PC-9 (cell line): ENCODE data around the gene SLC30A10.

Source experiments
- CTCF ChIP-seq: fragments of 200-600 bp; sonication (generic); conservative IDR thresholded peaks from 2 replicates; pipeline ENCODE4 v1.6.1; 2017; ENCODE audit warnings: mixed run types, antibody characterized with exemption, mild to moderate bottlenecking, moderate library complexity
- EZH2 ChIP-seq: fragments of 200-600 bp; sonication (generic); IDR thresholded peaks from 2 replicates; pipeline ENCODE4 v1.8.0; 2017; ENCODE audit warnings: antibody characterized with exemption, low read depth

GRCh38 chr1:219954052-219954451 lies 25.7 kb upstream of the SLC30A10 start:
- TF ChIP-seq CTCF (no peak), EZH2 (no peak)
